GM21529 (cell line): ENCODE results near the gene RNASE12.
"Not testable (repeated sequence)": the region's sequence is repeated elsewhere in the genome, so short reads cannot be mapped to it uniquely, and the experiment has no call there.

ENCODE experiments used
- ATAC-seq: cut with Tn5 transposase; IDR thresholded peaks from one replicate; pipeline ENCODE4 v1.9.1; 2021; ENCODE audit not compliant: unreplicated experiment

The RNASE12 gene

DNA sequence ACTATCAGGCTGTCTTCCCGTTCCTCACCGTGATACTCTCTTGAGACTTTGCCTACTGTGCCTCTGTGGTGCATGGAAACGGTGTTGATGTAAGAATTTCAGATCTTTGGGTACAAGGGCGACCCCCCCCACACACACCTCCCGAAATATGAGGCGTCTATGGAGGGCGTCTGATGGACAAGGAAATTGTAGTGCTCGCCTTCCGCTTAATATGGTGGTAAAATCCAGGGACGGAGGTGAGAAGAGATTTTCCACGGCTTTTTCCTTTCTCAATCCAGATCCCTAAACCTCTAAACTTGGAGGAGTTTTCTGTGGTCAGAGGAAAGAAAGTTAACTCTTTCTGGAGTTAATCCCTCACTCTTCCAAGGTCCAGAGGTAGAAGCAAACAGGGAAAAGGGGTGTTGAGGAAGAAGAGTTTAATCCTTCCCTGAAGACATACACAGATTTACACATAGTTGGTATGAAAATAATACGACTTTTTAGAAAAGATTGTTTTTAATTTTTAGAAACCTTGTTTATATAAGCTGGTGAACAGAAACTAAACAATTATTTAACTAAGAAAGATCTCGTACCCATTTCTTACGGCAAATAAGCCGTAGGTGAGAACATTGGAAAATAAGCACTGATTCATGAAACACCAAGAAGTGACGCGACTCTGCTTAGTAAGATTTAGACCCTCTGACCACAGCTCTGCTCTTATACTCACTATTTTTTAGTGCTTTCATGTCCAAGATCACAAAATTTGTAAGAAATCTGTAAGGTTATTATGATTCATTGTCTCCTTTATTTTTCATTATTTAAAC lies 23.1 kb upstream of the RNASE12 start:
- ATAC-seq = peak; percentile 3

GRCh38 chr14:20613094-20614037 lies 22.2 kb upstream of the RNASE12 start:
- peak; percentile 68 for ATAC-seq

DNA sequence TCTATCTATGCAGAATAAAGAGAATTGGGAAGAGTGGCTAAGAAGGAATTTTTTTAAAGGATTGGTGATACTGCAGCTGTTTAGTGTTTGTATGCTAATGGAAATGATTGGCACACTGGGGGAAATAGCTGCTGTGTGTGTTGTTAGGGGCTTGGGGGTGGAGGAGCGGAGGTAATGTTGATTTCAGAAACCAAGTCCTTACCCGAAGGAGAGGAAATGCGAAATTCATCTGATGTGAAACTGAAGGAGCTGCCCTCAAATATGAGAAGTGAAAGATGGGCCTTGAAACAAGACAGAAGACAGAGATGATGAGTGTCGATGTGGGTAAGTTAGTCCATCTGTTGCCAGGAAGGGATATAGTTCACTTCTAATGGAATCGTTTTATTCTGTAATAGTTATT lies 21.2 kb upstream of the RNASE12 start:
- peak; percentile 28 for ATAC-seq

GRCh38 chr14:20611277-20611676 lies 20.1 kb upstream of the RNASE12 start:
- no peak for ATAC-seq

DNA sequence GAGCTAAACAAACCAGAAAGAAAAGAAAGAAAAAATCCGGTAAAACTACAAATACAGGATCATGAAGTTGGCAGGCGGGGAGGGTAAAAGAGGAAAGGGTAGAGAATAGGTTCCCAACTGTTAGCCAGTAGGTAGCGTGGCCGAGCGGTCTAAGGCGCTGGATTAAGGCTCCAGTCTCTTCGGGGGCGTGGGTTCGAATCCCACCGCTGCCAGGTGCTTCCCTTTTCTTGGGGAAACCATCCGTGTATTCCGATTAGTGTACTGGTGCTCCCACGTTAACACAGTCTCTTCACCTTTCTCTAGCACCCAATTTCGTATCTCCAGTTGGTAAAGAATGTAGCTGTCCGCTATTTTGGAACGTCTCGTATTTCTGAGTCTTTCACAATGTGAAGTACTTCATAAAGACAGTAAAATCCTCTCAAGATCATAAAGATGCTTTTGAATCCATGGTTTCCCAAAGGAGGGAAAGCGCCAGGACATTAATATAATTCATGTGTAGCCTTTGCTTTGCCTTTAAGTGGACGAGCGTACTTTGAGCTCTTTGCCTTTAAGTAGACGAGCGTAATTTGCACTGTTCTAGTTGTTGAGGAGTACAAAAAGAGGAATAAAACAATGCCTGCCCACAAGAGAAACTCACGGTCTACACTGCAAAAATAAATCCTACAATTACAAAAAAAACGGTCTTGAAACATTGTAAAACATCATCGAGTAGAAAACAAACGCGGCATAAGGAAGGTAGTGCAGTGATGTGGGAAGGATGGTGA lies 19.0 kb upstream of the RNASE12 start:
- no peak for ATAC-seq

- ATAC-seq = no peak
Observed at GRCh38 chr14:20609215-20610001, 18.2 kb upstream of the RNASE12 start.

DNA sequence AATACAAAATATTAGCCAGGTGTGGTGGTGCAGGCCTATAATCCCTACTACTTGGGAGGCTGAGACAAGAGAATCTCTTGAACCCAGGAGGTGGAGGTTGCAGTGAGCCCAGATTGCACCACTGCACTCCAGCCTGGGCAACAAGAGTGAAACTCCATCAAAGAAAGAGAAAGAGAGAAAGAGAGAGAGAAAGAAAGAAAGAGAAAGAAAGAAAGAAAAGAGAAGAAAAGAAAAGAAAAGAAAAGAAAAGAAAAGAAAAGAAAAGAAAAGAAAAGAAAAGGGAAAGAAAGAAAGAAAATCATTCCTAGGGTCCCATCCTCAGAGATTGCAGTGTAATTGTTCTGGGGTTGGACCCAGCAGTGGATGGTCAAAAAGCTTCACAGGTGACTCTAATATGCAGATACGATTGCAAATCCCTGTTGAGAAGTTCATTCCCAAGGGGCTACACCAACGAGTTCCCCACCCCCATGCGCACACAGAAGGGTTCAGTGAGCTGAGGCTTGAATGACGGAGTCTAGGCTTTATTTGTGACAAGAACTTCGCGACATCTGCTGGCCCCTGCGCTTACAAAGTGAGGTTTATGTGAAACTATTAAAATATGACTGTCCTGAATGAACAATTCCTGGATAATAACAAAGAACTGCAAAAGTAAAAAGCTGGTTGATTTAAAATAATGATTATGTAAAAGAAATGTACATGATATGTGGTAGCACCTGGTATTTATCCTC lies 17.4 kb upstream of the RNASE12 start:
- ATAC-seq = no peak

GRCh38 chr14:20607617-20608016 lies 16.4 kb upstream of the RNASE12 start:
- no peak for ATAC-seq

GRCh38 chr14:20606902-20607242 lies 15.7 kb upstream of the RNASE12 start:
- no peak for ATAC-seq

- ATAC-seq = no peak
Observed at GRCh38 chr14:20606190-20606901, 15.2 kb upstream of the RNASE12 start.

DNA sequence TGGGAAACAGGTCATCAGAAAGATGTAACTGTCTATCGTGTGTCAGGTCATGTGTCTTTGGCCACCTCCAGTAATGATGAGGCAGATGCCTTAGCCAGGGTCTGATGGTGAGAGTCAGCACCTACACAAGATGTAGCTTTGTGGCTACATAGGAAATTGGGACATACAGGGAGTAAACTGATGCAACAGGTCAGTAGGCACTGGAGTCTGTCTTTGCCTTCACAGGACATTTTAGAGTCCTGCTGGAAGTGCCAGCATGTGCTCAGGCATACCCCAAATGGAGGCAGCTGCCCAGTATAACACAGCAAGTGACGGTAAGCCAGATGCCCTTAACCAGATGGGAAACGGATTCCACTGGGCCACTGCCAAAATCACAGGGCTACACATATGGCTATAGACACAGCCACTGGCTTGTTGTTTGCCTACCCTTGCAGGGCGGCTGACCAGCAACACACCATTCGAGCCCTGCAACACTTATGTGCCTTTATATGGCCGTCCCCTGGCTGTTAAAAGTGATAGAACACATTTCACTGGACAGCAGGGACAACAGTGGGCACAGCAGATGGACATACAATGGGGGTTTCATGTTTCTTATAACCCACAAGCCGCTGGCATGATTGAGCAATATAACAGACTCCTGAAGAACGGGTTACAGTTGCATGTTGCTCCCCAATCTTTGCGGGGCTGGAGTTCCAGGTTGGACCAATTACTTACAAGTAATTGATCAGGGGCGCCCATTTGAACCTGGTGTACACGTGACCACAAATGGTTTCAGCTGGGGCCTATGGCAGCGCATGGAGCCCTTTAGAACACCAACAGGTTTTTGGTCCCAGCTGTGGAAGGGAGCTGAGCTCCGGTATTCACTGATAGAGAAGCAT lies 12.9 kb upstream of the RNASE12 start:
- no peak for ATAC-seq

DNA sequence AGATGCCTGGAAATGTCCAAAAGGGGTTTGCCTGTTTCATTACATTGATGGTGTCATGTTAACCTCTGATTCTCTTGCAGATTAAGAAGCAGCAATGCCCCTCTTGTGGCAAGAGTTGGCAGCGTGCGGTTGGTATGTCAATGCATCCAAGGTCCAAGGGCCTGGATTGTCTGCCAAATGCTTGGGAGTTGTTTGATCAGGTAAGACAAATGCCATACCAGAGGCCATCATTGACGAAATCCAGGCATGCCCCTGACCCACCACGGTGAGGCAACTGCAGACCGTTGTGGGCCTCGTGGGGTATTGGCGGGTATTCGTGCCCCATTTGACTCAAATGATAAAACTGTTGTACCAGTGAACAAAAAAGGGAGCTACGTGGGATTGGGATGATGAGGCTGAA lies 11.4 kb upstream of the RNASE12 start:
- no peak for ATAC-seq

- ATAC-seq = no peak
Observed at GRCh38 chr14:20601522-20601921, 10.3 kb upstream of the RNASE12 start.

- ATAC-seq = no peak
Observed at GRCh38 chr14:20597108-20597507, 5.9 kb upstream of the RNASE12 start.

GRCh38 chr14:20595726-20596125 lies 4.5 kb upstream of the RNASE12 start:
- ATAC-seq = not testable (repeated sequence)

GRCh38 chr14:20592574-20592973 lies 1.4 kb upstream of the RNASE12 start:
- ATAC-seq = no peak

DNA sequence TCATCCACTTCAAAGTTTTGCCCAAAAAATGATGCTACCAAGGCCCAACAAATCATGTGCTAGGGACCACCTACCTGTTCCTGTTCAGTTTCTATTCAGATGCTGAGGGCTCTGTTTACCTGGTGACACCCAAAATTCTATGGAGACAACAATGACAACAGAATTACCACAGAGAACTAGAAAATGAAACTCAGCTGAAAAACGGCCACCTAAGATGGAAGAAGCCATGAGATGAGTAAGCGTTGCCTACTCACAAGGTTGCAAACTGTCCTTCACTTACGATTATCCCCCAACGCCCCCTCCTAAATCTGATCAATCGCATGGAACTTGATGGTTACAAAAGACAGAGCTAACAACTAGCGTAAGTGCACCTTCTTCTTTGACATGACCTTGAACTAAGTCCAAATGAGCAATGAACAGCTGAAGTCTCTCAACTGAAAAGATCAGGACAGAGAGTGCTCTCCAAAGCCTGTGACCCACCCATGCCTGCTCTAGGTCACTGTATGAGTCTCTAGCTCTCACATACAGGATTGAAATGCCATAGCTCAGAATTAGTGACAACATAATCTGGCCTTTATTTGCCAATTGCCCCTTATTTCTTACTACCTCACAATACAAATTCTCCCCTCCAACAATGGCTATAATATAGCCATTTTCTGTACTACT lies 3.6 kb downstream of the RNASE12 start, which contains the start of gene RNASE11:
RNASE11 (minus strand) TSS at position 513 of the 666 bp plus-strand sequence.
- ATAC-seq = no peak

GRCh38 chr14:20583908-20584307 lies 7.3 kb downstream of the RNASE12 start:
- no peak for ATAC-seq
